Ovary (tissue), 9 donors: ENCODE measurements around the gene PPP1R9B. TPM values are rescaled to one million over a fixed set of nuclear protein-coding genes. Genes with fewer than 3 reads are reported as not detected.

Source experiments
- DNase-seq, 5 donors: peaks; one replicate each; pipeline ENCODE4 v3.0.0-alpha.2; 2019 to 2020
- H3K27ac ChIP-seq, 2 donors: fragments of 200-600 bp; one replicate each; pipeline versions ENCODE4 v1.5.1 to v1.8.0; 2019 to 2022
- H3K27me3 ChIP-seq: fragments of 200-600 bp; one replicate; pipeline ENCODE4 v1.8.0; 2022
- H3K36me3 ChIP-seq: fragments of 200-600 bp; sonication (generic); one replicate; pipeline ENCODE4 v1.5.1; 2019
- H3K4me1 ChIP-seq: one replicate; pipeline ENCODE4 v1.8.1; 2013; ENCODE audit warnings: mild to moderate bottlenecking, moderate library complexity; ENCODE audit not compliant: insufficient read depth
- H3K4me3 ChIP-seq: fragments of 200-600 bp; sonication (generic); one replicate; pipeline ENCODE4 v1.5.1; 2017
- H3K9me3 ChIP-seq, 2 donors: fragments of 200-600 bp in 1 of 2; sonication (generic) in 1 of 2; one replicate each; pipeline versions ENCODE4 v1.5.1 to v1.8.1; 2013 to 2019; ENCODE audit warnings: mild to moderate bottlenecking in 1 of 2, moderate library complexity in 1 of 2
- CTCF ChIP-seq, 3 donors: fragments of 450-650 bp in 2 of 3; fragments of 200-600 bp in 1 of 3; IDR thresholded peaks; one replicate each; pipeline versions ENCODE4 v1.5.1 to v1.8.0; 2016 to 2022; ENCODE audit warnings: antibody characterized with exemption in 3 of 3, mild to moderate bottlenecking in 1 of 3
- EP300 ChIP-seq: sonication (generic); formaldehyde crosslinking; IDR thresholded peaks from one replicate; pipeline ENCODE4 v1.6.1; 2017; ENCODE audit warnings: antibody characterized with exemption
- POLR2A ChIP-seq: fragments of 450-650 bp; IDR thresholded peaks from one replicate; pipeline ENCODE4 v1.6.1; 2017; ENCODE audit warnings: antibody characterized with exemption, mild to moderate bottlenecking, moderate library complexity
- WGBS, 3 donors: extraction: QIAGEN DNeasy Blood & Tissue Kit in 1 of 3; methylation state at CpG; one replicate each; pipeline versions ENCODE4 v1.1.5 to v1.1.7; 2013 to 2017; 5-methylcytosine and 5-hydroxymethylcytosine counted together
- intact Hi-C, 4 donors: fragments of 100-400 bp; cut with DNase I; formaldehyde crosslinking; loops; one replicate each; pipeline versions ENCODE4 v1.11.0 to v1.15.1; 2022 to 2023
- polyA plus RNA-seq, 2 donors: library from polyadenylated mRNA; stranded (reverse); fragments of 200-250 nt in 1 of 2; fragments of 350-450 nt in 1 of 2; fragmentation: Illumina TruSeq in 1 of 2; extraction: RNeasy Lipid Tissue Mini Kit (QIAGEN cat#74804) in 1 of 2; gene quantifications; one replicate each; pipeline ENCODE4 v1.2.3, GENCODE V29; 2013 to 2014
- total RNA-seq, 7 donors: library from RNA; depleted of rRNA in 2 of 7; stranded (reverse); fragments of >200 nt in 2 of 7; fragmentation: NEBNext Ultra II Directional in 3 of 7; extraction: Animal tissue kit (Norgen Biotek cat#: 25700) in 3 of 7; gene quantifications; one replicate each; pipeline versions ENCODE4 v1.1.0 to v1.2.4, GENCODE V29; 2016 to 2023
- donor health status: DM: no; HTN: no; CAD: no; lungs with moderate emphysema.
- donor health status: DM: no; HTN: no; CAD: no.
- donor health status: Bipolar disorder and iron deficiency.
- donor health status: DM: yes; HTN: yes; CAD: no.
- donor health status: DM: no; HTN: no; CAD: no.
- donor health status: DM: yes; HTN: yes; CAD: no.

Gene PPP1R9B
- total and polyA plus RNA-seq, 9 donors = 14.8 to 109 (median 64.3) TPM

- Histone ChIP-seq H3K9me3 (no peaks in the 10 kb centered on the region), H3K27ac (peak overlapping the region in 1 of 2 donors; percentile 72), H3K4me3 (peak overlapping the region; percentile 98), H3K36me3 (no peaks in the 10 kb centered on the region), H3K4me1 (peaks cover 7% of the 10 kb centered on the region), H3K27me3 (no peaks in the 10 kb centered on the region)
- no peak for DNase-seq
- intact Hi-C loops = loop anchor here in 2 of 4 donors (10.0 kb wide), 2 partner anchors 178 to 198 kb away; partner anchors contain the start of gene TMEM92 (in 1 of the 2)
- TF ChIP-seq CTCF (IDR thresholded peaks at IDR 0.05) (no peak), EP300 (no peak), POLR2A (no peak)
- WGBS, 3 donors = 51 to 61% (median 58%) methylated on average over 3 of the region's 3 CpGs
Measured at GRCh38 chr17:50096758-50097157, 53.7 kb downstream of the PPP1R9B start.

- peak overlapping the region; percentile 42 to 72 for H3K27ac ChIP-seq
- DNase-seq = peak in 2 of 5 donors; percentile 47
- peaks cover 6% of the 10 kb centered on the region for H3K4me1 ChIP-seq
Measured at GRCh38 chr17:50096092-50096491, 54.4 kb downstream of the PPP1R9B start.

GRCh38 chr17:50095626-50096037 lies 54.8 kb downstream of the PPP1R9B start:
- Histone ChIP-seq H3K27ac (peak overlapping the region; percentile 42 to 72), H3K4me3 (peak overlapping the region; percentile 98), H3K9me3 (no peaks in the 10 kb centered on the region), H3K4me1 (peaks cover 6% of the 10 kb centered on the region), H3K27me3 (no peaks in the 10 kb centered on the region), H3K36me3 (no peaks in the 10 kb centered on the region)
- WGBS, 3 donors = 0 to 1% (median 1%) methylated on average over 12 of the region's 12 CpGs
- TF ChIP-seq POLR2A (no peak), CTCF (IDR thresholded peaks at IDR 0.05) (no peak), EP300 (no peak)
- intact Hi-C loops = loop anchor here in 2 of 4 donors (10.0 kb wide), 2 partner anchors 179 to 199 kb away; partner anchors contain the start of gene TMEM92 (in 1 of the 2)
- peak in 1 of 5 donors; percentile 48 for DNase-seq

More at GRCh38 chr17:50096092-50096491, 54.4 kb downstream of the PPP1R9B start:
- no peaks in the 10 kb centered on the region for H3K9me3 ChIP-seq
- no peaks in the 10 kb centered on the region for H3K36me3 ChIP-seq
- peak overlapping the region; percentile 98 for H3K4me3 ChIP-seq
- WGBS, 3 donors = 10 to 14% (median 11%) methylated on average over 6 of the region's 6 CpGs
- H3K27me3 ChIP-seq = no peaks in the 10 kb centered on the region
- intact Hi-C loops = loop anchor here in 2 of 4 donors (10.0 kb wide), 2 partner anchors 179 to 199 kb away; partner anchors contain the start of gene TMEM92 (in 1 of the 2)
- TF ChIP-seq EP300 (no peak), CTCF (IDR thresholded peaks at IDR 0.05) (no peak), POLR2A (no peak)

- intact Hi-C loops = loop anchor here in 3 of 4 donors (5.0 to 10.0 kb wide), 3 partner anchors 180 to 202 kb away; partner anchors contain the start of gene TMEM92 (in 1 of the 3)
- no peaks in the 10 kb centered on the region for H3K9me3 ChIP-seq
- no peaks in the 10 kb centered on the region for H3K27me3 ChIP-seq
- H3K27ac ChIP-seq = peak within 1 kb of the TSS; percentile 42 to 72
- peak; percentile 96 to 98 (median 96) for DNase-seq
- 0 to 1% (median 1%) methylated on average over 68 of the region's 68 CpGs for WGBS, 3 donors
- TF ChIP-seq CTCF (IDR thresholded peaks at IDR 0.05) (no peak), POLR2A (no peak), EP300 (no peak)
- peak within 1 kb of the TSS; percentile 98 for H3K4me3 ChIP-seq
- peaks cover 6% of the 10 kb centered on the region for H3K4me1 ChIP-seq
- H3K36me3 ChIP-seq = no peaks in the 10 kb centered on the region
Measured at GRCh38 chr17:50094753-50095619, 55.5 kb downstream of the PPP1R9B start, which contains the start of gene PDK2. Gene PDK2, plus strand, starts transcription at chr17:50095351. Its CDS starts 85 bp downstream, at chr17:50095436.
